Measurements from ENCODE around the gene SLC31A1.

DNA sequence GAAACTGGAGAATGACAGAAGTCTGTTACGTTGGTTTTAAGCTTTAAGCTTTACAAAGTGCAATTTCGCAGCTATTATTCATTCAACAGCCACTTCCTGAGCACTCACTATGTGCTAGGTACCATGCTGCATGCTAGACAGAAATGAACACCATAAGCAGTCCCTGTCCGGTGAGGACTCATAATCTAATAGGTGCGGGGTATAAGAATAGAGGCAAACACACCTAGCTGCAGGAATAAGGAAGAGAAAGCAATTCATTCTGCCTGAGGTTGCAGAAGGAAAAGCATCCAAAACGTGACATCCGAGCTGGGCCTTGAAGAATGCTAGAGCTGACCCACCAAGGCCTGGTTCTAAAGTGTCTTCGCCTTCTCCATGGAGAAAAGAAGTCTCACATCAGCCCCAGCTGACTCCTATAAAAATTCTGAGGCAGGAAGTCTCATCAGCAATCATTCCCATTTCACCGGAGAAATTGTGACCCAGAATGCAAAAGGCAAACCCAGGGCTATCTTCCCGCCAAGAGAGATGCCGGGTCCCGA is 809 bp upstream of the SLC31A1 start:
- no peak for TF ChIP-seq POLR2AphosphoS5 (IDR thresholded peaks at IDR 0.05; ENCODE audit: low read depth, low read length)
- TF ChIP-seq TAF1 (IDR thresholded peaks at IDR 0.05; ENCODE audit: borderline replicate concordance, low read depth, low read length), result no peak

All from GM12892 (cell line).